MV-4-11 (cell line): Measurements from ENCODE around the gene HOXD12.

Source experiments
- DNase-seq: peaks from one replicate; lab custom pipeline; 2025; lab: John Stamatoyannopoulos, UW

HOXD12 gene

DNA sequence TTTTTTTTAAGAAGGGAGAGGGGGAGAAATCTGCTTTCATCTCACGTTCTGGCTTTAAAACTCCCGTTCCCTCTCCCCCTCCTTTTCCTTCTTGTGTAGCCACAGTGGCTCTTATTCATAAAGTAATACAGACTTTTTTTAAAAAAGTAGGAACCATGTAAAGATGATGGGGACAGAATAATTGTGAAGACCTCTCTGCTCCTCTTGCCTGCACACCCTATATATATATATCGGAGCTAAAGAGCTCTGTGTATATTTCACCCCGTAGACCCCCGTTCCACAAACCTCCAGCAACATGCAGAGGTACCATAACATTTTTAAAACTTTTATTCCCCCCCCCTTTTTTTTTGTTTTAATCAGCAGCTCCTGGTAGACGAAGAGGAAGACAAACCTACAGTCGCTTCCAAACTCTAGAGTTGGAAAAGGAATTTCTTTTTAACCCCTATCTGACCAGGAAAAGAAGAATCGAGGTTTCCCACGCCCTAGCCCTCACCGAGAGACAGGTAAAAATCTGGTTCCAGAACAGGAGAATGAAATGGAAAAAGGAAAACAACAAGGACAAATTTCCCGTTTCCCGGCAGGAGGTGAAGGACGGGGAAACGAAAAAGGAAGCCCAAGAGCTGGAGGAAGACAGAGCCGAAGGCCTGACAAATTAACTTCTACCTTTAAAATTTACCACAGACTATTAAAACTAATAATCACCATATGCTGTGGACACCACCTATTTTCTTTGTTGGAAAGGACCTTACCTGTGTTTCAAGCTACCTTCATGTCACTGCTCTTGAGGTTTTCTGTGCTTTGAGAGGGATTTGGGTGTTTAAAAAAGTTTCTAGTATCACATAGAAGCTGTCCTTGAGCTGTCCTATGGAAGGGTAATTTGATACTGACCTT, 31.6 kb downstream of the HOXD12 start:
- no peak for DNase-seq

DNA sequence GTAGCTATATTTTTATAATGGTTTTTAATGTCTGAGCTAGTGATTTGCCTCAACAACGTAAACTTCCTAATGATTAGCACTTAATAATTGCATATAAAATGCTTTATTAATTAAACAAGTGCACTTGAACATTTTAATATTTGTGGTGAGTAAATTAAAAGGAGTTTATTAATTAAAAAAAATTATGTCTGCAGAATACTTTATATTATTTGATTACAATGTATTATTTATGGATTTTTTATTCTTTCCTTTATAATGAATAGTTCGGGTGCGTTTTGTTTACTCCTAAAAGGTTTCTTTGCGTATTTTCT, 32.2 kb downstream of the HOXD12 start:
- DNase-seq, result no peak

GRCh38 chr2:176132205-176133171, 32.9 kb downstream of the HOXD12 start:
- no peak for DNase-seq

DNA sequence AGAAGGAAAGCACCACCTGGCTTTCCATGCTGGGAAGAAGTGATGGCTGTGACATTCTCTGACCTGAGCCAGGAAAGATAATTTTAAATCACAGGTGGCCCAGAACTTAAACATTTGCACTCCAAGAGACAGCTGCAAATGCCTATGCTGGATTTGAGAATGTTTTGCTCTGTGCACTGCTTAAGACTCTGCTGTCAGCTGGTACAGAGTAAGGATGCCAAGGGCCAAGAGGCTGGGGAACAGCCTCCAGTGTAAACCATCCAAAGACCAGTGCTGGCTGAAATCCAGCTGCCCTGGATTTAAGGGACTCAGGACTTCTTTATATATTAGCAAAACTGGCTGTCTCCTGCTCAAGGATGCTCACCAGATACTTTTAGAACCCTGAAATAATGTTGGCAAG, 33.8 kb downstream of the HOXD12 start:
- no peak for DNase-seq

DNA sequence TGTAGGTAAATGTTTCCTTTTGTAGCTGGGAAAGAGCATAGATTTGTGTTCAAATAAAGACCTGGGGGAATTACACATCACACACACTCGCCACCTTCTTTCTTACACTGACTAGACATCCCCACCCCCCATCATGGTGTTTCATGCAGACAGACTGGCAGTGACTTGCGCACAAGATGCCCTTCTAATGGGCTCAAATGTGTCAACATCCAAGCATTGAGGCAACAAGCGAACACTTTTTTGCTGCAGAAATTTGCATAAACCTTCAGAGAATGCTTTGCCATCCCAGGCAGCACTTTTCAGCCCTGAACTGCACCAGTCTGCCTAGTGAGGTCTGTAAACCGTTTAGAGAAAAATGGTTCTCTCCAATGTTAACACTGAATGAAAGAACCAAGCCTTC, 34.4 kb downstream of the HOXD12 start:
- DNase-seq, result no peak

- no peak for DNase-seq
These were observed 35.4 kb downstream of the HOXD12 start for GRCh38 chr2:176135035-176135440.

DNA sequence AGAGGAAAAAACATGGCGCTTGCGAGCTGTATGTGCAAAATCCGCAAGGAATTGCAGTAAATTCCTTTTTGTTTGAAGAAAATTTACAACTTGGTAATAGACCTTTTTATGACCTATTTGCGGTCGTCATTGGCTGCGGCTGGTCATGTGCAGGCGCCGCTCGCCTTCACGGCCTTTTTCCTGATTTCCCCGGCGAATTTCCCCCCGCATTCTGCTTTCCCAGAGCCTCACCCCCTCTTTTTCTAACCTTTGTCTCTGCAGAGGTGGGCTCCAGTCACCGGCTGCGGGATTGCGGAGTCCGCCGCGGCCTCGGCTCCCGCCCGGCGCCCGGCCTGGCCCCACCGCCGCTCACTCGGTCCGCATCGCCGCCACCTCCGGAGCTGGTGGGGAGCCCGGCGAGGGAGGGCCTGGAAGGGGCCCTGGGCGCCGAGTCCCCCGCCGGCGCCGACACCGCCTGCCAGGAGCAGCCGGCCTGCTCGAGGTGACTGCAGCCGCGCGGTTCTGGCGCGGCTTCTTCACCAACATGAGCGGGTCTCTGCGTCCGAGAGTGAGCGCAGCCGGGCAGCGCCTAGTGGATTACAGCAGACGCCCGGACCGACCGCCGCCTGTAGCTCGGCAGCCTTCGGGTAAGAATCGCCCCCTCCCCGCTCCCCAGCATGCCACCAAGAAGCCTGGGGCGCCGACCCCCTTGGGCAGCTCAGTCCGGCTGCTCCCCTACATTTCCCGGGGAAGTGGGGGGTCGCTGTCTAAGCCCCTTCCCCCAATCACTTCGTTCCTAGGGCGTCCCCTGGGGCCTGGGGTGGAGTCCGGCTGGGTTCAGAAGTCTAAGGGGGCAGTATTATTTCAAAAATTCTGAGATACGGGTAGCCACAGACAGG, 37.0 kb downstream of the HOXD12 start:
- no peak for DNase-seq

DNA sequence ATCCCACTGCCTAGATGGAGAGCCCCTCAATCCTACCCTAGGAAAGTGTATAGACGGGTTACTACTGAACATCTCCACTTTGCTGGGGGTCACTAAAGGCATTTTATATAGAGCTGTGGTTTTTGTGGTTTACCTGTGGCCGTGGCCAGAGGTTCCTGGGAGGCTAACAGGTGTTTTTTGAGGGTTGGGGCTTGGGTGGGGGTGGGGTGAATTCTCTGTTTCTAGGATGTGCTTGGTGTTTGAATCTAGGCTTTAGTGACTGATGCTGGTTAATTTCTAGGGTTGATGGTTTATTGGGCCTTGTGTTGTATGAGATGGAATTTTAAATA, 37.6 kb downstream of the HOXD12 start:
- no peak for DNase-seq

DNA sequence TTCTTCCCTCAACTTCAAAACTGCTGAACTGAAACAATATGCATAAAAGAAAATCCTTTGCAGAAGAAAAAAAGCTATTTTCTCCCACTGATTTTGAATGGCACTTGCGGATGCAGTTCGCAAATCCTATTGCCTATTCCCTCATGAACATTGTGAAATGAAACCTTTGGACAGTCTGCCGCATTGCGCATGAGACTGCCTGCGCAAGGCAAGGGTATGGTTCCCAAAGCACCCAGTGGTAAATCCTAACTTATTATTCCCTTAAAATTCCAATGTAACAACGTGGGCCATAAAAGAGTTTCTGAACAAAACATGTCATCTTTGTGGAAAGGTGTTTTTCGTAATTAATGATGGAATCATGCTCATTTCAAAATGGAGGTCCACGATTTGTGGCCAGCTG, 38.3 kb downstream of the HOXD12 start:
- DNase-seq, result no peak

- no peak for DNase-seq
These were observed 38.9 kb downstream of the HOXD12 start for GRCh38 chr2:176138526-176138922.

GRCh38 chr2:176138923-176139660, 39.5 kb downstream of the HOXD12 start:
- no peak for DNase-seq

- no peak for DNase-seq
These were observed 40.3 kb downstream of the HOXD12 start for GRCh38 chr2:176139661-176140512.

DNA sequence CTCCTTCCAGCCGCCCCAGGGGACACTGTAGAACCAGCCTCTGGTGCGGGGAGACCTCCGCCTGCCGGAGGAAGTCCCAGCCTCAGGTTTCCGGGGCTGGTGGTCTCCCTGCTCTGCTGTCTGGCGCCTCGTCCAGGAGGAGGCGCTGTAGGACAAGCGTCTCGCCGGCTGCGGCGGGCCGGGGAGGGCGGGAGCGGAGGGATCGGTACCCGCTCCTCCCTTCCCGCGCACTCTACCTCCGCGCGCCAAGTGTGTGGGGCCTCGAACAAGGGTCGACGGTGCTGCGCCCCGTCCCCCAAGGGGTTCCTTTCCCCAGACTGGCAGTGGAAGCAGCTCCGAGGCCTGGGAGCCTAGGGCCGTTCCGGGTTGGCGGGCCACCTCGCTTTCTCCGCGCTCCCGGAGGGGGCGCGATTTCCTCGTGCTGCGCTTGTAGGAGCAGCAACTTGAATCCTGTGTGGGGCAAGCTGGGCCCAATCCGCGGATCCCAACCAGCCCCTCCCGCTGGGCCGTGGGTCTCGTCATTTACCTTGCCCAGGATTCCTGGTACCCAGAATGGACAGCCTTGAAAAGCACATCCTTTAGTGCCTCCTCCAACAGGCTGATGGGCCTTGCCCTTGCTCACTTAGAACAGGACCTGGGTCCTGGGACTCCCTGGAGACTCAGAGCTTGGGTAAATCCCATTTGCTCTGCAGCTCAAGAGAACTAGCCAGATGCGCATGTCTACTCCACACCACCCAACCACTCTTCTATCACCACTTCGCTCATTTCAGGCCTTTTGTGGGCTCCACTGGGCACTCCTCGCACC, 41.1 kb downstream of the HOXD12 start:
- DNase-seq, result peak; percentile 43

- no peak for DNase-seq
These were observed 42.7 kb downstream of the HOXD12 start for GRCh38 chr2:176142281-176142680.

- DNase-seq, result no peak
These were observed 45.7 kb downstream of the HOXD12 start for GRCh38 chr2:176145085-176145969.

GRCh38 chr2:176146101-176146500, 46.5 kb downstream of the HOXD12 start:
- DNase-seq, result no peak

- DNase-seq, result no peak
These were observed 47.0 kb downstream of the HOXD12 start for GRCh38 chr2:176146645-176147044.

DNA sequence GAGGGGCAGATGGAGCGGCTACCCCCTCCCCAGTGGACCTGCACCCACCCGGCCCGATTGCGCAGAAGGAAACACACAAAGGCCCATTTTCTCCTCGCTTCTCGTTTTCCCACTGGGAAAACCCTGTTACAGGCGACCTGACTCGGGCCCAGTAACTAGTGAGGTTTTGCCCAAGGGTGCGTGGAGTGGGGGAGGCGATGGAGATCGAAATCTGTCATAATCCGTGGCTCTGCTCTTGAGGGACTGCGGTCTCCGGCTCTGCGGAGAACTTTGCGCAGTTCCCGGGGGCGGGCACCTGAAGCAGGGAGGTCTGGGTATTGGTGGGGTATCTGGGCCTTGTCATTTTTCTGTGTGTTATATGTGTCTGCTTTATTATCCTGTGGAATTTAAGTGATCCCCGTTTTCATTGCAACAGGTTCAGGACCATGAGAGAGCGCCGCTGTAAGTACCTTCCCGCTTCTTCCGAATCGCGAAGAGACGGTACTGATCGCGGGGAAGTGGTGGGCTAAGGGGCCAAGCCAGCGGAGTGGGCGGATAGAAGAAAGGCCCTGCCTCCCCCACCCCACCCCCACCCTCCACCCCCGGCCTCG, 47.7 kb downstream of the HOXD12 start:
- no peak for DNase-seq
